Measurements from ENCODE around the gene RGMB.
A peak's percentile ranks its signal among the peaks of the same experiment; 100 is the strongest.

Gene RGMB

DNA sequence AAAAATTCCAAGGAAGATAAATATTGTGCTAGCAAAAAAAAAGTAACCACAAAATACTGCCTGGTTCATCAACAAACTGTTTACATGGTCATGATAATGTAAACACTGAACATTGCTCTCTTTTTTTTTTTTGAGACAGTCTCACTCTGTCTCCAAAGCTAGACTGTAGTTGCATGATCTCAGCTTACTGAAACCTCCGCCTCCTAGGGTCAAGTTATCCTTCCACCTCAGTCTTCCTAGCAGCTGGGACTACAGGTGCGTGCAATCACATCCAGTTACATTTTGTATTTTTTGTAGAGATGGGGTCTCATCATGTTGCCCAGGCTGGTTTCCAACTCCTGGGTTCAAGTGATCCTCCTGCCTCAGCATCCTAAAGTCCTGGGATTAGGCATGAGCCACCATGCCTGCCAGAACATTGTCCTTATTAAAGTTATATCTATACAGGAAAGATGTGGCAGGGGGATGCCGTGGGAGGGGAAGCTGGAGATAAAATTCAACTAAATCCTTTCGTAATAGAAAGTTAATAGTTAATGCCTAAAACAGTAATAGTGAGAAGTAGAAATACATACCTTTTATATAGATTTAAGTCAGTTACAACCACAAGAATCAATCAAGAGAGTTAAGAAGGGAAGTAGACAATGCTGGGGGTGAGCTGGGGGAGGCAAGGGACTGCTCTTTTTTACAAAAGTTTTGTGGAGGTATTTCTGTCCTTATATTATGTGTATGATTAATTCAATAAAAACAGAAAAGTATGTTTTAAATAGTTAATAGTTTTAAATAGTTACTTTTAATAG, 52.3 kb downstream of the RGMB start:
- TF ChIP-seq, protein P1, sequence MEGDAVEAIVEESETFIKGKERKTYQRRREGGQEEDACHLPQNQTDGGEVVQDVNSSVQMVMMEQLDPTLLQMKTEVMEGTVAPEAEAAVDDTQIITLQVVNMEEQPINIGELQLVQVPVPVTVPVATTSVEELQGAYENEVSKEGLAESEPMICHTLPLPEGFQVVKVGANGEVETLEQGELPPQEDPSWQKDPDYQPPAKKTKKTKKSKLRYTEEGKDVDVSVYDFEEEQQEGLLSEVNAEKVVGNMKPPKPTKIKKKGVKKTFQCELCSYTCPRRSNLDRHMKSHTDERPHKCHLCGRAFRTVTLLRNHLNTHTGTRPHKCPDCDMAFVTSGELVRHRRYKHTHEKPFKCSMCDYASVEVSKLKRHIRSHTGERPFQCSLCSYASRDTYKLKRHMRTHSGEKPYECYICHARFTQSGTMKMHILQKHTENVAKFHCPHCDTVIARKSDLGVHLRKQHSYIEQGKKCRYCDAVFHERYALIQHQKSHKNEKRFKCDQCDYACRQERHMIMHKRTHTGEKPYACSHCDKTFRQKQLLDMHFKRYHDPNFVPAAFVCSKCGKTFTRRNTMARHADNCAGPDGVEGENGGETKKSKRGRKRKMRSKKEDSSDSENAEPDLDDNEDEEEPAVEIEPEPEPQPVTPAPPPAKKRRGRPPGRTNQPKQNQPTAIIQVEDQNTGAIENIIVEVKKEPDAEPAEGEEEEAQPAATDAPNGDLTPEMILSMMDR (IDR thresholded peaks at IDR 0.05) = no peak
- no peak for TF ChIP-seq ZFX (IDR thresholded peaks at IDR 0.05; ENCODE audit: borderline replicate concordance)
- no peak overlapping the region for H3K27ac ChIP-seq

DNA sequence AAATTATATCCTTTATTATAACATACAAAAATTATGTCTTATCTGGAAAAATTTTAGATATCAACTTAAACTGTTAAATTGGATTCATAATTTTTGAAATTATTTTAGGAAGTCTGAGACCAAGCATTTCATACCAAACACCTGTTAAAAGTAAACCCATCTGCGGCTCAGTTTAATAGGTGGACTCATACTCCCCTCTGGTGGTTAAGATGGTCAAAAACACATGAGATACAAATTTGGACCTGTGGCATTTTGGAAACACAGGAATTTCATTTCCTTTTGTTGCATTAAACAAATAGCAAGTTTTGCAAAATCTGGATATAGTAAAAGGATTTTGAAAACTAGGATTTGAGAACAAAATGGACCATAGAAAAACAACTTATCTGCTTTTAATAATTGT, 53.7 kb downstream of the RGMB start:
- no peak for TF ChIP-seq ZFX (IDR thresholded peaks at IDR 0.05; ENCODE audit: borderline replicate concordance)
- TF ChIP-seq, protein P1 (IDR thresholded peaks at IDR 0.05) = peak; percentile 70

DNA sequence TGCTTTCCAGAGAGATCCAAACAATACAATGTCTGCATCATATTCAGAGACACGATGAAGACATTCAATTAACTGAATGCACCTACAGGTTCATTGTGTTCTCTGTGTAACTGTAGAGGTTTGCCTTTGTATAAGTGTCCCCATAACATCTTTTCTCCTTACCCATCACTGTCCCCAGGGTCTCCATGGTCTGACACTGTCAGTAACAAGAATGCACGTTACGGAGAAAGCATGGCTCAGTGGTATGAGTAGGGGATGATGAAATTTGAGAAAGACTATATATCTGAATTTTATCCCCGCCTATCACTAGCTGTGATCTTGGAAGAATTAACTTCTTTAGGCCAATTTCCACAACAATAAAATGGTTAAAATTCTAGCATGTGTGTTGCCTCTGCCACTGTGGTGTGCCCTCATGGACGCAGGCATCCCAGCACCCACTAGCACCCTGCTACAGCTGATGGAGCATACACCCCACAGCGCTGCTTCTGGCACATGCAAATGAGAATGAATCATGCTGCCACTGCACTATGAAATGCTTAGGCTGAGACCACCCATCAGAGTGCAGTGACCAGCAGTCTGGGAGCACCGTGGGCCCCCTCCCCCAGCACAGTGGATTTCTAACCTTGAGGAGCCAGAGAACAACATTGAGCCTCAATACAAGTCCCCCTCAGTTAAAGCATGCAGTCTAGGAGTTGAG, 54.3 kb downstream of the RGMB start:
- no peak overlapping the region for H3K27ac ChIP-seq
- TF ChIP-seq ZFX (IDR thresholded peaks at IDR 0.05; ENCODE audit: borderline replicate concordance) = no peak
- TF ChIP-seq, protein P1 (IDR thresholded peaks at IDR 0.05) = no peak

More for the DNA sequence above, 53.7 kb downstream of the RGMB start:
- no peak overlapping the region for H3K27ac ChIP-seq

DNA sequence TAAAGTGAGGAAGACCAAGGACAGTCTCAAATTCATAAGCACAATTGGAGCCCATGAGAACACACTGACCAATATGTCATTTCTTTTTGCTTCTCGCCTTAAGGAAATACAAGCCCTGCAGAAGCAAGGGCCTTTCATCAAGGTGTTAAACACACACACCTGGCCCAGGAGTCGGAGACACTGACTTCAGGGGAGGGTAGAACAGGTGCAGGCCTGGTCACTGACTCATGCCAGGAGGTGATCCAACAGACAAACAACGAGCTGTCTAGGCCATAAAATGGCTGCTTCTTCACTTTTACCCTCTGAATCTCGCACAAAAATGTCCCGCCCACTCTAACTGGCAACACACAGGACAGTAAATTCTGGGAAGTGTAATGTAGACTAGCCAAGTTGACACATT, 62.7 kb downstream of the RGMB start:
- TF ChIP-seq, protein P1 (IDR thresholded peaks at IDR 0.05) = no peak
- no peak for TF ChIP-seq ZFX (IDR thresholded peaks at IDR 0.05; ENCODE audit: borderline replicate concordance)

DNA sequence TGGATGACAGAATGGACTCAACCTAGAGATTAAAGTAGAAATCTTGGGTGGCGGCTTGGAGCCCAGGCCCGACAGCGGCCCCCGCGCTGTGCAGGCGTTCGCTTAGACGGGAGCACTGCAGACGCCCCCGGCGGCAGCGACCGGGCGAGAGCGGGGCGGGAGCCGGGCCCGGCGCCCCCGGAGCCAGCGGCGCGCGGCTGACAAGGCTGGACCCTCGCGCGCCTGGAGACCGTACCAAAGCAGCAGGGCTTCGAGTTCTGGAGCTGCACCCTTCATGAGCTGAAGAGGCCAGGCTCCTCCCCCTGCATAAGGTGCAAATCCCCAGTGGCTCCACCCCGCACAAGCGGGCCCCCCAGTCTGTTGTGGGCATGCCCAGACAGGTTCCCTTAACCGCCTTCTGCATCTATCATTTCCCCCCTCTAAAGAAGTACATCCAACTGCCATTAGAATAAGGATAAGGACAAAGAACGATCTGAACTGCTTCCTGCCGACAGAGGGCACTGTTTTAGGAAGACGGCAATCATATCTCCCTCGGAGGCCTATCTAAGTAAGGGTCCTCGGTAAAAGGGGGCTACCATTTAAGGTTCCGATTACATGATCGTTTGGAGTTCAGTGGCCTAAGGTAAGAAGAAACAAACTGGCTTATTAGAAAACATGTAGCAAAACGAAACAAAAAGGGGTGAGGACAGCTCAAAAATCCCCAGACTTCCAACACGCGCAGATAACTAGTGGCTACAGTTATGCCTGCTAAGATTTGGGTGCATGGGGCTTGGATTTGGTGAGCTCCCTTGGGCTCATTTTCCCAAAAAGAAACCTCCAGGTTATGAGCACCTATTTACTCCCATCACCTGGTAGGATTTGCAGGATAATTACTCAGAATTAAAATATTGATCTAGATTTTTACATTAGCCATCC, 66.3 kb downstream of the RGMB start:
- no peak overlapping the region for H3K27ac ChIP-seq
- TF ChIP-seq, protein P1 (IDR thresholded peaks at IDR 0.05) = peak; percentile 69
- no peak for TF ChIP-seq ZFX (IDR thresholded peaks at IDR 0.05; ENCODE audit: borderline replicate concordance)

More for the DNA sequence above, 62.7 kb downstream of the RGMB start:
- no peak overlapping the region for H3K27ac ChIP-seq

DNA sequence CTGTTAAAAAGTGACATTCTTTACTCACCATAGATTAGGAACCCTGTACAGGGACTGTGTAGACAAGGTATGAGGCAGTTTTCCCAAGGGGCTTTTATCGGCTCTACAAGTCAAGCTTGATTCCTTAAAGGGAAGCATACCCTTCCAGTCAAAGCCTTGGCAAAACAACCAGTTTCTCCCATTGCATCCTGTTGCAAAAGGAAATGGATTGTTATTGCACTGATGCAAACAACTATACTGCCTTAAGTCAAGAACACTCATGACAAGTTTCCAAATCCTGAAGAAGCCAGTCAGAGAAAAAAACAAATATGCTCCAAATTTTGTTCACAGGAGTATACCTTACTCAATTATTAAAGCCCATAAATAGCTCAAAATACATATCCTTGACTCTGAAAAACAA, 67.5 kb downstream of the RGMB start:
- no peak overlapping the region for H3K27ac ChIP-seq
- TF ChIP-seq, protein P1 (IDR thresholded peaks at IDR 0.05) = no peak
- no peak for TF ChIP-seq ZFX (IDR thresholded peaks at IDR 0.05; ENCODE audit: borderline replicate concordance)
